ENCODE data around the gene TASP1. TPM values are rescaled to one million over a fixed set of nuclear protein-coding genes. Genes with fewer than 3 reads are reported as not detected.
"Not testable (repeated sequence)": the region's sequence is repeated elsewhere in the genome, so short reads cannot be mapped to it uniquely, and the experiment has no call there.

Gene TASP1
- total RNA-seq, 1 experiment from 2014 or later: 8.9 TPM

- intact Hi-C loops (cut with micrococcal nuclease; ENCODE audit: unreplicated experiment) (no loop called here), in situ Hi-C loops (cut with HindIII; ENCODE audit: low pct_unique_long_range_greater_than_20kb, low sequenced_read_pairs) (no loop called here)
- ChIA-PET POLR2A (no interaction called here), CTCF (no interaction called here)
- no peak for DNase-seq (ENCODE audit: low read depth, low spot score)
- Histone ChIP-seq H3K4me1 (ENCODE audit: control insufficient read depth, insufficient read depth, low read length) (no peaks in the 10 kb centered on the region), H3K4me3 (ENCODE audit: low read depth in 2 of 2, low read length in 2 of 2) (no peak overlapping the region), H3K9me3 (ENCODE audit: control insufficient read depth, insufficient read depth, low read depth, low read length) (no peaks in the 10 kb centered on the region), H3K27me3 (ENCODE audit: control insufficient read depth, insufficient read depth, low read length) (no peaks in the 10 kb centered on the region), H3K27ac (ENCODE audit: low read length) (no peak overlapping the region), H3K36me3 (ENCODE audit: control insufficient read depth, insufficient read depth, low read length) (no peaks in the 10 kb centered on the region)
- no peak for TF ChIP-seq TCF7L2 (IDR thresholded peaks at IDR 0.05; ENCODE audit: low read depth, low read length)
- TF ChIP-seq POLR2AphosphoS5 (IDR thresholded peaks at IDR 0.05; ENCODE audit: low read depth, low read length): no peak
- TF ChIP-seq, protein P1, sequence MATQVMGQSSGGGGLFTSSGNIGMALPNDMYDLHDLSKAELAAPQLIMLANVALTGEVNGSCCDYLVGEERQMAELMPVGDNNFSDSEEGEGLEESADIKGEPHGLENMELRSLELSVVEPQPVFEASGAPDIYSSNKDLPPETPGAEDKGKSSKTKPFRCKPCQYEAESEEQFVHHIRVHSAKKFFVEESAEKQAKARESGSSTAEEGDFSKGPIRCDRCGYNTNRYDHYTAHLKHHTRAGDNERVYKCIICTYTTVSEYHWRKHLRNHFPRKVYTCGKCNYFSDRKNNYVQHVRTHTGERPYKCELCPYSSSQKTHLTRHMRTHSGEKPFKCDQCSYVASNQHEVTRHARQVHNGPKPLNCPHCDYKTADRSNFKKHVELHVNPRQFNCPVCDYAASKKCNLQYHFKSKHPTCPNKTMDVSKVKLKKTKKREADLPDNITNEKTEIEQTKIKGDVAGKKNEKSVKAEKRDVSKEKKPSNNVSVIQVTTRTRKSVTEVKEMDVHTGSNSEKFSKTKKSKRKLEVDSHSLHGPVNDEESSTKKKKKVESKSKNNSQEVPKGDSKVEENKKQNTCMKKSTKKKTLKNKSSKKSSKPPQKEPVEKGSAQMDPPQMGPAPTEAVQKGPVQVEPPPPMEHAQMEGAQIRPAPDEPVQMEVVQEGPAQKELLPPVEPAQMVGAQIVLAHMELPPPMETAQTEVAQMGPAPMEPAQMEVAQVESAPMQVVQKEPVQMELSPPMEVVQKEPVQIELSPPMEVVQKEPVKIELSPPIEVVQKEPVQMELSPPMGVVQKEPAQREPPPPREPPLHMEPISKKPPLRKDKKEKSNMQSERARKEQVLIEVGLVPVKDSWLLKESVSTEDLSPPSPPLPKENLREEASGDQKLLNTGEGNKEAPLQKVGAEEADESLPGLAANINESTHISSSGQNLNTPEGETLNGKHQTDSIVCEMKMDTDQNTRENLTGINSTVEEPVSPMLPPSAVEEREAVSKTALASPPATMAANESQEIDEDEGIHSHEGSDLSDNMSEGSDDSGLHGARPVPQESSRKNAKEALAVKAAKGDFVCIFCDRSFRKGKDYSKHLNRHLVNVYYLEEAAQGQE (IDR thresholded peaks at IDR 0.05; ENCODE audit: insufficient read depth in 1 of 2, low read depth in 2 of 2, low read length in 1 of 2): no peak
- TF ChIP-seq CTCF (IDR thresholded peaks at IDR 0.05): no peak
- no peak for ATAC-seq
- no TSS peak for BruUV-seq (replicated peaks)
These were observed 30.7 kb downstream of the TASP1 start for GRCh38 chr20:13608066-13608465.

- ATAC-seq; DNase-seq (ENCODE audit: low read depth, low spot score); H3K27ac ChIP-seq (ENCODE audit: low read length); POLR2A ChIA-PET; intact Hi-C loops (cut with micrococcal nuclease; ENCODE audit: unreplicated experiment); CTCF ChIA-PET; H3K36me3 ChIP-seq (ENCODE audit: control insufficient read depth, insufficient read depth, low read length); H3K4me1 ChIP-seq (ENCODE audit: control insufficient read depth, insufficient read depth, low read length); BruUV-seq (replicated peaks); H3K4me3 ChIP-seq (ENCODE audit: low read depth in 2 of 2, low read length in 2 of 2); H3K9me3 ChIP-seq (ENCODE audit: control insufficient read depth, insufficient read depth, low read depth, low read length); in situ Hi-C loops (cut with HindIII; ENCODE audit: low pct_unique_long_range_greater_than_20kb, low sequenced_read_pairs); H3K27me3 ChIP-seq (ENCODE audit: control insufficient read depth, insufficient read depth, low read length): not testable (repeated sequence)
These were observed 45.3 kb downstream of the TASP1 start for GRCh38 chr20:13593423-13593822.

- ChIA-PET POLR2A (no interaction called here), CTCF (no interaction called here)
- in situ Hi-C loops (cut with HindIII; ENCODE audit: low pct_unique_long_range_greater_than_20kb, low sequenced_read_pairs) (no loop called here), intact Hi-C loops (cut with micrococcal nuclease; ENCODE audit: unreplicated experiment) (no loop called here)
- H3K27me3 ChIP-seq (ENCODE audit: control insufficient read depth, insufficient read depth, low read length): no peaks in the 10 kb centered on the region
- H3K27ac ChIP-seq (ENCODE audit: low read length): no peak overlapping the region
- peaks cover 2% of the 10 kb centered on the region; the same call in 1 of the 2 replicates for H3K9me3 ChIP-seq (ENCODE audit: control insufficient read depth, insufficient read depth, low read depth, low read length)
- H3K36me3 ChIP-seq (ENCODE audit: control insufficient read depth, insufficient read depth, low read length): no peaks in the 10 kb centered on the region
- H3K4me3 ChIP-seq (ENCODE audit: low read depth in 2 of 2, low read length in 2 of 2): no peak overlapping the region
- BruUV-seq (replicated peaks): no TSS peak
- no peak for ATAC-seq
- TF ChIP-seq CTCF (IDR thresholded peaks at IDR 0.05): no peak
- TF ChIP-seq TCF7L2 (IDR thresholded peaks at IDR 0.05; ENCODE audit: low read depth, low read length): no peak
- TF ChIP-seq POLR2AphosphoS5 (IDR thresholded peaks at IDR 0.05; ENCODE audit: low read depth, low read length): no peak
- TF ChIP-seq, protein P1 (IDR thresholded peaks at IDR 0.05; ENCODE audit: insufficient read depth in 1 of 2, low read depth in 2 of 2, low read length in 1 of 2): no peak
- no peak for TF ChIP-seq SIN3A (IDR thresholded peaks at IDR 0.05; ENCODE audit: borderline replicate concordance, insufficient read depth, low read depth, low read length)
- no peaks in the 10 kb centered on the region for H3K4me1 ChIP-seq (ENCODE audit: control insufficient read depth, insufficient read depth, low read length)
- DNase-seq (ENCODE audit: low read depth, low spot score): no peak
These were observed 50.7 kb downstream of the TASP1 start for GRCh38 chr20:13588049-13588448.

All from Panc1 (cell line).